HepG2 (cell line): ENCODE results near the gene DYSF. TPM values are rescaled to one million over a fixed set of nuclear protein-coding genes. Genes with fewer than 3 reads are reported as not detected.
A peak's percentile ranks its signal among the peaks of the same experiment; 100 is the strongest.

Source experiments
- ATAC-seq: fragments of 200-7000 bp; cut with Tn5 transposase; 3 replicates; pipeline ENCODE4 v1.9.1; 2020; ENCODE audit warnings: mild to moderate bottlenecking, moderate library complexity
- BruUV-seq: library from RNA; stranded (reverse); fragments of 400-500 nt; replicated peaks from 2 replicates; lab custom pipeline; 2021; lab: Mats Ljungman, UMichigan
- CTCF ChIA-PET: fragments of 300-600 bp; formaldehyde crosslinking; extraction: SDS; loops from one replicate; lab custom pipeline; 2021; ENCODE audit warnings: low total read pairs, inconsistent platforms, low intra/inter-chr PET ratio; lab: Yijun Ruan, JAX
- POLR2A ChIA-PET: fragments of 350-600 bp; sonication (Branson Sonifier 250); formaldehyde crosslinking; loops from one replicate; lab custom pipeline; 2020; ENCODE audit warnings: antibody characterized with exemption, inconsistent platforms; lab: Yijun Ruan, JAX
- DNase-seq: peaks from one replicate; pipeline ENCODE4 v3.0.0-alpha.2; 2015; ENCODE audit warnings: low spot score
- FAIRE-seq: peaks from 3 replicates; lab custom pipeline; 2011; peaks lifted over from hg19 to GRCh38; lab: Jason Lieb, UNC
- H2AFZ ChIP-seq: one replicate; pipeline ENCODE4 v1.6.1; 2011; ENCODE audit warnings: low read length, inconsistent platforms
- H3K27ac ChIP-seq: fragments of 300-600 bp; 3 replicates; pipeline ENCODE4 v1.8.0; 2011; ENCODE audit warnings: mixed run types, mild to moderate bottlenecking, mixed read lengths, low read length, inconsistent platforms; ENCODE audit not compliant: insufficient read depth; ENCODE audit errors: extremely low read length
- H3K27me3 ChIP-seq, 2 experiments: fragments of 200-600 bp in 1 of 2; 2 replicates in 1 of 2; 3 replicates in 1 of 2; pipeline versions ENCODE4 v1.6.0 to v1.8.0; 2011; ENCODE audit warnings: low read length in 2 of 2, mild to moderate bottlenecking in 2 of 2, moderate library complexity in 2 of 2, inconsistent platforms in 1 of 2; ENCODE audit not compliant: insufficient read depth in 2 of 2, control insufficient read depth in 1 of 2
- H3K36me3 ChIP-seq, 2 experiments: fragments of 200-600 bp in 1 of 2; replicated peaks in 1 of 2; 2 replicates in 1 of 2; 3 replicates in 1 of 2; pipeline versions ENCODE4 v1.5.1 to v1.8.0; 2011; ENCODE audit warnings: low read length in 2 of 2, inconsistent platforms in 1 of 2; ENCODE audit not compliant: insufficient read depth in 2 of 2, control insufficient read depth in 1 of 2
- H3K4me1 ChIP-seq: 2 replicates; pipeline ENCODE4 v1.5.1; 2012; ENCODE audit warnings: low read length, inconsistent platforms; ENCODE audit not compliant: insufficient read depth
- H3K4me2 ChIP-seq: 2 replicates; pipeline ENCODE4 v1.6.0; 2011; ENCODE audit warnings: low read depth, low read length, inconsistent platforms
- H3K4me3 ChIP-seq, 3 experiments: fragments of 200-600 bp in 1 of 3; sonication (generic), shearing (Covaris generic) in 1 of 3; replicated peaks in 1 of 3; 2 replicates each; pipeline ENCODE4 v1.5.1; 2011 to 2016; ENCODE audit warnings: low read length in 3 of 3, inconsistent platforms in 2 of 3, low read depth in 2 of 3, mild to moderate bottlenecking in 2 of 3, control low read depth in 1 of 3, mixed read lengths in 1 of 3; ENCODE audit not compliant: insufficient read depth in 1 of 3
- H3K79me2 ChIP-seq: one replicate; pipeline ENCODE4 v1.6.1; 2011; ENCODE audit warnings: low read length, inconsistent platforms; ENCODE audit not compliant: insufficient read depth
- H3K9ac ChIP-seq: 2 replicates; pipeline ENCODE4 v1.6.0; 2011; ENCODE audit warnings: mild to moderate bottlenecking, low read depth, low read length, inconsistent platforms; ENCODE audit not compliant: insufficient read depth
- H3K9me3 ChIP-seq: 2 replicates; pipeline ENCODE4 v1.5.1; 2012; ENCODE audit warnings: mild to moderate bottlenecking, low read length
- H4K20me1 ChIP-seq: 2 replicates; pipeline ENCODE4 v1.6.0; 2011; ENCODE audit warnings: inconsistent platforms, mild to moderate bottlenecking, low read length, moderate library complexity; ENCODE audit not compliant: insufficient read depth
- PITX1 ChIP-seq: sonication (generic); formaldehyde crosslinking; IDR thresholded peaks from 2 replicates; pipeline ENCODE4 v1.5.1; 2020; ENCODE audit warnings: mild to moderate bottlenecking, missing genetic modification reagents
- ZFX ChIP-seq: sonication (generic); formaldehyde crosslinking; IDR thresholded peaks from 2 replicates; pipeline ENCODE4 v1.4.0; 2020; ENCODE audit warnings: mild to moderate bottlenecking, low read depth, missing genetic modification reagents, moderate library complexity
- ZNF280D ChIP-seq: sonication (generic); formaldehyde crosslinking; IDR thresholded peaks from 2 replicates; pipeline ENCODE4 v1.5.1; 2020; ENCODE audit warnings: mild to moderate bottlenecking, missing genetic modification reagents
- ZNF891 ChIP-seq: sonication (generic); formaldehyde crosslinking; IDR thresholded peaks from 2 replicates; pipeline ENCODE4 v1.5.0; 2020; ENCODE audit warnings: mild to moderate bottlenecking, missing genetic modification reagents
- WGBS: methylation state at CpG from one replicate; pipeline ENCODE4 v1.1.6; 2017; ENCODE audit warnings: low lambda C conversion rate; 5-methylcytosine and 5-hydroxymethylcytosine counted together
- in situ Hi-C: cut with HindIII; loops from 2 replicates; pipeline ENCODE4 v1.10.0; 2017; ENCODE audit warnings: low pct_unique_long_range_greater_than_20kb; ENCODE audit not compliant: extremely low pct_ligation_motif_present
- intact Hi-C: fragments of 100-400 bp; cut with micrococcal nuclease; formaldehyde crosslinking; loops from one replicate; pipeline ENCODE4 v1.10.0; 2022; ENCODE audit not compliant: unreplicated experiment
- polyA plus RNA-seq, 8 experiments: library from polyadenylated mRNA; depleted of rRNA in 3 of 8; stranded (reverse) in 7 of 8; unstranded in 1 of 8; fragments of >200 nt; fragmentation: Illumina TruSeq in 4 of 8; extraction: Trizol in 4 of 8; gene quantifications; 2 replicates each; pipeline versions ENCODE4 v1.2.1 to v1.2.3, GENCODE V29; 2011 to 2016; ENCODE audit warnings: low read depth in 4 of 8, missing spikeins in 1 of 8, mixed read lengths in 1 of 8; ENCODE audit not compliant: insufficient read depth in 1 of 8
- total RNA-seq, 5 experiments: library from RNA; depleted of rRNA; stranded (reverse); fragments of >200 nt; fragmentation: Illumina TruSeq; extraction: Trizol; gene quantifications; 2 replicates each; pipeline ENCODE4 v1.2.3, GENCODE V29; 2016; ENCODE audit warnings: low read depth in 1 of 5
- TF ChIP-seq, protein P1 (sequence below): sonication (generic); formaldehyde crosslinking; IDR thresholded peaks from 2 replicates; pipeline ENCODE4 v1.9.0; 2021; ENCODE audit warnings: missing genetic modification reagents, borderline replicate concordance

DYSF gene
- total and polyA plus RNA-seq, 2 of the 13 experiments (the other 11 are each of a cell fraction or from before 2014, with no cell fraction given) = 0.15 to 2.4 TPM

DNA sequence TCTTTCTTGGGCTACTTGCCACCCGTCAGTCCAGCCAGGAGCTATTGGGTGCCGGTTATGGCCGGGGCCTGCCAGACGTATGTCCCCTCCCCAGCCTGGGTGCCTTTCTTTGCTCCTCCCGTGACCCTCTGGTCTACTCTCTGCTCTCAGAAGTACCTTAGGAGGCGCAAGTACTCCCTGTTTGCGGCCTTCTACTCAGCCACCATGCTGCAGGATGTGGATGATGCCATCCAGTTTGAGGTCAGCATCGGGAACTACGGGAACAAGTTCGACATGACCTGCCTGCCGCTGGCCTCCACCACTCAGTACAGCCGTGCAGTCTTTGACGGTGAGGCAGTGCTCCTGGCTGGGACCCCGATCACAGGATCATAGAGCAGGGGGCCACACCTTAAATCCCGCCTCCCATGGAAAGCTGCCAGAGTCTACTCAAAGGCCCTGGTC, 99.5 kb downstream of the DYSF start:
- no peak overlapping the region for H2AFZ ChIP-seq
- ATAC-seq = no peak
- DNase-seq = no peak
- WGBS = 62% methylated on average over 12 of the region's 15 CpGs
- peaks cover 53% of the 10 kb centered on the region for H3K4me1 ChIP-seq
- in situ Hi-C loops (no loop called here), intact Hi-C loops (no loop called here)
- no TSS peak for BruUV-seq
- CTCF ChIA-PET = no interaction called here
- no peak overlapping the region for H3K27ac ChIP-seq
- H3K4me2 ChIP-seq = no peak overlapping the region
- no peak for FAIRE-seq
- H3K79me2 ChIP-seq = no peaks in the 10 kb centered on the region
- H4K20me1 ChIP-seq = no peaks in the 10 kb centered on the region
- H3K9me3 ChIP-seq = no peaks in the 10 kb centered on the region
- peaks cover 0 to 5% of the 10 kb centered on the region in 2 experiments; a peak in 4 of 5 replicates for H3K27me3 ChIP-seq
- TF ChIP-seq ZNF891 (CRISPR knock-in tag) (no peak), ZNF280D (CRISPR knock-in tag) (no peak)
- no peaks in the 10 kb centered on the region for H3K36me3 ChIP-seq
- no peak overlapping the region for H3K9ac ChIP-seq
- H3K4me3 ChIP-seq = no peak overlapping the region
- POLR2A ChIA-PET = no interaction called here

GRCh38 chr2:71554028-71554705, 100.8 kb downstream of the DYSF start:
- Histone ChIP-seq H3K4me1 (peaks cover 60% of the 10 kb centered on the region), H3K9me3 (no peaks in the 10 kb centered on the region), H3K27ac (no peak overlapping the region), H3K36me3 (no peaks in the 10 kb centered on the region), H3K27me3 (peaks cover 0 to 3% of the 10 kb centered on the region in 2 experiments; a peak in 4 of 5 replicates), H3K9ac (no peak overlapping the region), H3K4me3 (no peak overlapping the region), H2AFZ (no peak overlapping the region), H4K20me1 (no peaks in the 10 kb centered on the region), H3K79me2 (no peaks in the 10 kb centered on the region), H3K4me2 (no peak overlapping the region; the same call in 1 of the 2 replicates)
- intact Hi-C loops (no loop called here), in situ Hi-C loops (no loop called here)
- POLR2A ChIA-PET = no interaction called here
- CTCF ChIA-PET = no interaction called here
- WGBS = 70% methylated on average over 9 of the region's 9 CpGs
- DNase-seq = no peak
- no TSS peak for BruUV-seq
- FAIRE-seq = no peak
- no peak for ATAC-seq
- TF ChIP-seq PITX1 (CRISPR knock-in tag) = 0 out of 2 replicates have a peak, but pooled peaks have one; percentile 11
- TF ChIP-seq ZFX (CRISPR knock-in tag) = 0 out of 2 replicates have a peak, but pooled peaks have one; percentile 18
- TF ChIP-seq, protein P1, sequence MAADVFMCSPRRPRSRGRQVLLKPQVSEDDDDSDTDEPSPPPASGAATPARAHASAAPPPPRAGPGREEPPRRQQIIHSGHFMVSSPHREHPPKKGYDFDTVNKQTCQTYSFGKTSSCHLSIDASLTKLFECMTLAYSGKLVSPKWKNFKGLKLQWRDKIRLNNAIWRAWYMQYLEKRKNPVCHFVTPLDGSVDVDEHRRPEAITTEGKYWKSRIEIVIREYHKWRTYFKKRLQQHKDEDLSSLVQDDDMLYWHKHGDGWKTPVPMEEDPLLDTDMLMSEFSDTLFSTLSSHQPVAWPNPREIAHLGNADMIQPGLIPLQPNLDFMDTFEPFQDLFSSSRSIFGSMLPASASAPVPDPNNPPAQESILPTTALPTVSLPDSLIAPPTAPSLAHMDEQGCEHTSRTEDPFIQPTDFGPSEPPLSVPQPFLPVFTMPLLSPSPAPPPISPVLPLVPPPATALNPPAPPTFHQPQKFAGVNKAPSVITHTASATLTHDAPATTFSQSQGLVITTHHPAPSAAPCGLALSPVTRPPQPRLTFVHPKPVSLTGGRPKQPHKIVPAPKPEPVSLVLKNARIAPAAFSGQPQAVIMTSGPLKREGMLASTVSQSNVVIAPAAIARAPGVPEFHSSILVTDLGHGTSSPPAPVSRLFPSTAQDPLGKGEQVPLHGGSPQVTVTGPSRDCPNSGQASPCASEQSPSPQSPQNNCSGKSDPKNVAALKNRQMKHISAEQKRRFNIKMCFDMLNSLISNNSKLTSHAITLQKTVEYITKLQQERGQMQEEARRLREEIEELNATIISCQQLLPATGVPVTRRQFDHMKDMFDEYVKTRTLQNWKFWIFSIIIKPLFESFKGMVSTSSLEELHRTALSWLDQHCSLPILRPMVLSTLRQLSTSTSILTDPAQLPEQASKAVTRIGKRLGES (CRISPR knock-in tag) = no peak
